ENCODE data around the gene VPS35.
"Not testable (repeated sequence)": the region's sequence is repeated elsewhere in the genome, so short reads cannot be mapped to it uniquely, and the experiment has no call there.

Gene VPS35

GRCh38 chr16:46673320-46674013, 15.5 kb downstream of the VPS35 start:
- DNase-seq (ENCODE audit: low read depth in 3 of 3, low spot score in 1 of 3), result no peak

GRCh38 chr16:46662123-46662522, 26.9 kb downstream of the VPS35 start:
- no peak for DNase-seq (ENCODE audit: low read depth in 3 of 3, low spot score in 1 of 3)

GRCh38 chr16:46658925-46659324, 30.1 kb downstream of the VPS35 start:
- DNase-seq (ENCODE audit: low read depth in 3 of 3, low spot score in 1 of 3), result no peak

GRCh38 chr16:46651305-46651704, 37.7 kb downstream of the VPS35 start:
- no peak for DNase-seq (ENCODE audit: low read depth in 3 of 3, low spot score in 1 of 3)

GRCh38 chr16:46650254-46650623, 38.7 kb downstream of the VPS35 start:
- DNase-seq (ENCODE audit: low read depth in 3 of 3, low spot score in 1 of 3), result no peak

- no peak for DNase-seq (ENCODE audit: low read depth in 3 of 3, low spot score in 1 of 3)
Observed at GRCh38 chr16:46649588-46650253, 39.3 kb downstream of the VPS35 start.

- DNase-seq (ENCODE audit: low read depth in 3 of 3, low spot score in 1 of 3), result no peak
Observed at GRCh38 chr16:46648656-46649055, 40.3 kb downstream of the VPS35 start.

GRCh38 chr16:46638947-46639925, 49.7 kb downstream of the VPS35 start:
- no peak for DNase-seq (ENCODE audit: low read depth in 3 of 3, low spot score in 1 of 3)

GRCh38 chr16:46632778-46633733, 55.9 kb downstream of the VPS35 start:
- DNase-seq (ENCODE audit: low read depth in 3 of 3, low spot score in 1 of 3), result no peak

GRCh38 chr16:46629331-46630219, 59.4 kb downstream of the VPS35 start:
- DNase-seq (ENCODE audit: low read depth in 3 of 3, low spot score in 1 of 3), result no peak

- no peak for DNase-seq (ENCODE audit: low read depth in 3 of 3, low spot score in 1 of 3)
Observed at GRCh38 chr16:46627746-46628145, 61.2 kb downstream of the VPS35 start.

GRCh38 chr16:46626681-46627080, 62.3 kb downstream of the VPS35 start:
- DNase-seq (ENCODE audit: low read depth in 3 of 3, low spot score in 1 of 3), result not testable (repeated sequence)

GRCh38 chr16:46624862-46625261, 64.1 kb downstream of the VPS35 start:
- DNase-seq (ENCODE audit: low read depth in 3 of 3, low spot score in 1 of 3), result not testable (repeated sequence)

- not testable (repeated sequence) for DNase-seq (ENCODE audit: low read depth in 3 of 3, low spot score in 1 of 3)
Observed at GRCh38 chr16:46623707-46624106, 65.3 kb downstream of the VPS35 start.

GRCh38 chr16:46623246-46623645, 65.7 kb downstream of the VPS35 start:
- DNase-seq (ENCODE audit: low read depth in 3 of 3, low spot score in 1 of 3), result not testable (repeated sequence)

- DNase-seq (ENCODE audit: low read depth in 3 of 3, low spot score in 1 of 3), result no peak
Observed at GRCh38 chr16:46621934-46622676, 66.9 kb downstream of the VPS35 start.

GRCh38 chr16:46621006-46621933, 67.7 kb downstream of the VPS35 start, which contains the start of gene SHCBP1:
Gene SHCBP1 (minus strand): TSS chr16:46621379. CDS start chr16:46621359, 20 bp downstream.
- peak; percentile 2 to 39 (median 21) for DNase-seq (ENCODE audit: low read depth in 3 of 3, low spot score in 1 of 3)

Measured in stimulated activated CD4-positive, alpha-beta T cell treated with anti-CD3 and anti-CD28 coated beads, TNF-alpha, amount 100 ng/mL, for 1 hour (primary cell).